Femur (tissue), 1 donor: ENCODE results near the gene SASH3.

Experiments used
- DNase-seq: peaks from one replicate; pipeline ENCODE4 v3.0.0-alpha.2; 2017

Gene SASH3

DNA sequence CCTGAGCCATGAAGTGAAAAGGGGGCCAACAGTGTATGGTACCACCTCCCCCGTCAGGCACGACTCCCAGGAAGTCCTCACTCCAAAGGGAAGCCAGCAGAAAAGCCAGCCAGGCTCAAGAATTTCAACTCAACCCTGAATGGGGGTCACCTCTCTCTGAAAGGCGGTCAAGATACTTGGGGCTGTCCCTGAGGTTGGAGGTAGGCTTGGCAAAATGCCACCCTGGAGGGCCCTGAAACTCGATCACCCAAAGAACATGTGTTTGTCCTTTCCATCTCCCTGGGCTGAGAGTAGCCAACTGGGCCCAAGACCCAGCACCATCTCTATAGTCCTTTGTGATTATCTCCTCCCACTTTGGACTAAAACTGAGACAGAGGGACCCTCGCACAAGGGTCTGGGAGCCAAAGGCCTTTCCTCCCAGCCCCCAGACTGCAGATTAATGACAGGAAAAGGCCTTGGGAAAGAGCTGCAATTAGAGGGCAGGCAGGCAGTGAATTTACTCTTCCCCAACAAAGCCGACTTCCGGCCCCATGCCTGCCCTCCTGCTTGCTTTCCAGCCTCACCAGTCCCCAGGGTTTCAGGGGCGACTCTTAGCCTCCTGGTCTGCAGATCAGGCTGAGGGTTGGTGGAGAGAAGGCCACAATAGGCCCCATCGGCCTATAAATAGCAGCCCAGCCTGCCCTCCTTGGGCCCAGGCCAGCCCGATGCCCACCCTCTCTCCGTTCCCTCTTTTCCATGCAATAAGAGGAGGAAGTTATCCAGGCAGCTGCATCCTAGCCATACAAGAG lies 5.6 kb downstream of the SASH3 start:
- no peak for DNase-seq

DNA sequence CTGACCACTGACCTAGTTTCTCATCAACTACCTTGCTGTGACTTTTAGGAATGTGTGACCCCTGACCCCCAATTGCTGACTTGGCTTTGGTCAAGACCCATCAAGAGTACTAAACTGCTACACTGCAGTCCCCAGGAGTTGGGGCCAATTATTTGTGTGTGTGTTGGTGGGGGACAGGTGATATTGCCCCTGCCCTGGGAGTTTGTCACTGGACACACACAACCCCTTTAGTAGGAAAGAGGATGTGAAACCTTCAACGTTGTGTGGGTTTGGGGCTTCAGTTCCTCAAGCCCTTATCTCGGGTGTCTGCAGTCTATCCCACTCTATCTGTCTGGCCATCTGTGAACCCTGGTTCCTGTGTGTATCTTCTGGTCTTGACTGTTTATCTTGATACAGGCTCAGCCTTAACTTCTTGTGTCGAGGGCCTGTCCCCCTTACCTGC lies 6.5 kb downstream of the SASH3 start:
- DNase-seq = no peak

DNA sequence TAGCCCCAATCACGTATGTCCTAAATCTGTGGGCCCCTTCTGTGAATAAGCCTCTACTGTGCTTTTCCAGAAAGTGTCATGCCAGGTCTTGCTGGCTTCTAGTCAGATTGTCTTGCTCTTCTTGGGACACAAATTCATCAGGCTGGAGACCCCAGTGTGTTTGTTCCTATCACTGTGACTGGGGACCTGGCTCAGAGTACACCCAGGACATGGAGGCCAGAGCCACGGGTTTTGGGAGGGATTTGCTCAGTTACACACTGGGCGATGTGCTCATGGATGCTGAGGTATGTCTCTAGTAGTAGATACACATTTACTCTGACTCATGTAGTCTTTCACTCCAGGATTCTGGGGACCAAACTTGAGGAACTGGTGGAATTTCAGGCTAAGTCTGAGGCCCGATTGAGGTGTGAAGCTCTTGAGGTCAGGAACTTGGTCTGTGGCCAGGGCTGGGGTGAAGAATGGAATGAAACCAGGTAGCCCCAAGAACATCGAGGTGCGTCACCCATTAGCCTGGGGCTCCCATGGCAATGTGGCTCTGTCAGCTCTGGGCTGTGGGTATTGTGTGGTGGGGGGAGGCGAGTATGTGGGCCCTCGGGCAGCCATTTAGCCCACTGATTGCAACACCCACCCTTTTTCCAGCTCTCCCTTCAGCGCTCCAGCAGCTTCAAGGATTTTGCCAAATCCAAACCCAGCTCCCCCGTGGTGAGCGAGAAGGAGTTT lies 7.7 kb downstream of the SASH3 start:
- no peak for DNase-seq

DNA sequence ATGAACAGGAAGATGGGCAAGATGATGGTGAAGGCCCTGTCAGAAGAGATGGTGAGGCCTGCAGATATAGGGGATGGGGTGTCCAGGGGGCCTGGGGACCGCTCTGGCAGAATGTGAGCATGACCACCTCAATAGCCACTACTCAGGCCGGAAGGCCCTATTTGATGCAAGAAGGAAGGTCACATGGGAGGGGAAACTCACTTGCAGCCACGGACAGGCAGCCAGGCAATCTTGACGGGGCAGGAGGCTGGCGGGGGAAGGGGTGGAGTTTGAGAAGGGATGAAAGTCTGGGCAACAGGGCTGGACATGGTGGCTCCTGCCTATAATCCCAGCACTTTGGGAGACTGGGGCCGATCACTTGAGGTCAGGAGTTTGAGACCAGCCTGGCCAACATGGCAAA lies 8.8 kb downstream of the SASH3 start:
- no peak for DNase-seq

DNA sequence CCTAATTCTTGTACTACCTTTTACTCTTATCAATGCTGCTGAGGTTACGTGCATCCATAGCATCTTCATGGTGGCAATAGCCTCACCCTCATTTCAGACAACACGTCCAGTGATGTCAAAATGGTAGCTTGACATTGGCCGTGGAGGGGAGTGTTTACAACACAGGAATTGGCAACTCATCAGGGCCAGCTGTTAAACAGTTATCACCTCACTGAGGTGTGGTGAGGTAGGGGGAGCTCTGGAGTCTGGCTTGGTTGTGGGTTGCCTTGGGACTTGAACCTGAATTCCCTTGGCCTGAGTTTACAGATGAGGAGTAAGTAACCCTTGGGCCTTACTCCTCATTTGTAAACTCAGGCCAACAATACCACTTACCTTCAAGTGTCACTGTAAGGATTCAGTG lies 10.4 kb downstream of the SASH3 start:
- DNase-seq = no peak

DNA sequence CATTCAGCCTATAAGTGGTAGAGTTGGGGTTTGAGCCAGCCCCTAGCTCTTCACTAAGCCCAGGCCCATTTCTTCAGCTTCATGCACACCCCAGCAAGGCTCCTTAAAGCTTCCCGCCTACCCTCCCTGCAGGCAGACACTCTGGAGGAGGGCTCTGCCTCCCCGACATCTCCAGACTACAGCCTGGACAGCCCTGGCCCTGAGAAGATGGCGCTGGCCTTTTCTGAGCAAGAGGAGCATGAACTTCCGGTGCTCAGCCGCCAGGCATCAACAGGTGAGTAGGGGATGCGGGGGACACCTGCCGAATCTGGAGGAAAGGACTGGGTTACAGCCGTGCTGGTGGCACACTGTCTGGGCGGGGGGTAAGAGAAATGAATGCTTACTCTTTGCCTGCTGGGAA lies 11.1 kb downstream of the SASH3 start:
- DNase-seq = no peak

DNA sequence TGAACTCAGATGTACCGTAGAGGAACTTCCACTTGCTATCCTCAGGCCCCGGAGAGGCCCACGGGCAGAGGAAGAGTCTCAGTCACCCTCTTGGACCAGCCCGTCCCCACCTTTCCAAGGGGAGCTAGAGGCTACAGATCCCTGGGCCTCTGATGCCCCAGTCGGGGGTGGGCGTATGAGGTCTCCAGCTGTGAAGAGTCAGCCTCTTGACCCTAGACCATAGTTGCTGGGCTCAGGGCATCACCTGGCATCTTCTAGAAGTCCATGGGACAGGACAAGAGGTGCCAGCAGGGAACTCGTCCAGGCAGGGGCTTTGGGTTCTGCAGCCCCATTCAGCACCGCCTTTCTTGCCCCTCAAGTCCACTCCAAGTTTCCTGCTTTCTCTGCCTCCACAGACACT lies 11.6 kb downstream of the SASH3 start:
- DNase-seq = no peak

DNA sequence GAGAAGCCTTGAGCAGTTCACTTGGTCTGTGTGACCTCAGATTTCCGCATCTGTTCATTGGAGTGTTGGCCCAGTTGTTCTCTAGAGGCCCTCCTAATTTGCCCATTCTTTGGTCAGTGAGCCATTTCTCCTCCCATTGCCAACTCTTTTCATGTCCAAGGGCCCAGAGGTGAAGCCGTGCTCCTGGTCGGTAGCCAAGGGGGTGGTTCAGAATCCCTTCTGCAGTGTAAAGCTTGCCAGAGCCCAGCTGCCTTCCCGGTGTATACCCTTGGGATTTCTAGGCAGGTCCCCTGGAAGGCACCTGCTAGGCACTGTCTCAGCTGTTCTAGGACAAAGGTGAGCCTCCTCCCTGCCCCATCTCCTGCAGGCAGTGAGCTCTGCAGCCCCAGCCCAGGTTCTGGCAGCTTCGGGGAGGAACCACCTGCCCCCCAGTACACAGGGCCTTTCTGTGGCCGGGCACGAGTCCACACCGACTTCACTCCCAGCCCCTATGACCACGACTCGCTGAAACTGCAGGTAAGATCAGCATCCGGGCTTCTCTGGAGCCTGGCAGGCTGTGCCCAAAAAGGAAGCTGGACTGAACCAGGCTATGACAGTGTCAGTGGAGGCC lies 12.3 kb downstream of the SASH3 start:
- no peak for DNase-seq

DNA sequence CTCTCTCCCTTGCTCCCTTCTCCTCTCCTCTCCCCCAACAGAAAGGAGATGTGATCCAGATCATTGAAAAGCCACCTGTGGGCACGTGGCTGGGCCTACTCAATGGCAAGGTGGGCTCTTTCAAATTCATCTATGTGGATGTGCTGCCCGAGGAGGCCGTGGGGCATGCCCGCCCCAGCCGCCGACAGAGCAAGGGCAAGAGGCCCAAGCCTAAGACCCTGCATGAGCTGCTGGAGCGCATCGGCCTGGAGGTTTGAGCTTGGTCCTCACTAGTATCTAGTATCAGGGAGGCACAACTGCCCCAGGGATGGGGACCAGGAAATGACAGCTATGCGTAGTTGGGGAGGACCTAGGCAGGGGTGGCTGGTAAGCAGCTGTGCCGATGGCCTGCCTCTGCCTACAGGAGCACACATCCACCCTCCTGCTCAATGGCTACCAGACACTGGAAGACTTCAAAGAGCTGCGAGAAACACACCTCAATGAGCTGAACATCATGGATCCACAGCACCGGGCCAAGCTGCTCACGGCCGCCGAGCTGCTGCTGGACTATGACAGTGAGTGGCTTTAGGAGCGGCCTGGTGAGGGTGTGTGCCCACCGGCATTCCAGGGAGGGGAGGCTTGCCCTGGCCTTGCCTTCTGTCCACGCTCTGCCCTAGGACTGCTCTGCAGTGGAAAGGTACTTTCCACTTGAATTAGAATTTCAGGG lies 13.0 kb downstream of the SASH3 start:
- no peak for DNase-seq

DNA sequence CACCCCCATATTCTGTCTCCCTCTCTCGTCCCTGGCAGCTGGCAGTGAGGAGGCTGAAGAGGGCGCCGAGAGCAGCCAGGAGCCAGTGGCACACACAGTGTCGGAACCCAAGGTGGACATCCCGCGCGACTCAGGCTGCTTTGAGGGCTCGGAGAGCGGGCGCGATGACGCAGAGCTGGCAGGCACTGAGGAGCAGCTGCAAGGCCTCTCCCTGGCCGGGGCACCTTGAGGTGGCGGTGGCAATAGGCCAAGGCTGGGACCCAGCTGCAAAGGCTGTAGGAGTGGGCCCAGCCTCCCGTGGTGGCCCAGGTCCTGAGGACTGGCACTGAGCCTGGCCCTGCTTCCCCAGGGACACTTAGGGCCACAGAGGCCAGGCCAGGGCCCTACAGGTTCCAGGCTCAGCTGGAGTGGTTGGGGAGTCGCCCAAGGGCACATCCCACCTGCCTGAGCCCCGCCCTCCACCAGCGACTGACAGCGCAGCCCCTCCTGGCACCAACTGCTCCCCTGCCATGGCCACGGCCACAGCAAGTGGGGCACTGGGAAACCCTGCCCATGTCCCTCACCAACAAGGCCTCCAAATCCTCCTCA lies 13.9 kb downstream of the SASH3 start:
- DNase-seq = no peak

DNA sequence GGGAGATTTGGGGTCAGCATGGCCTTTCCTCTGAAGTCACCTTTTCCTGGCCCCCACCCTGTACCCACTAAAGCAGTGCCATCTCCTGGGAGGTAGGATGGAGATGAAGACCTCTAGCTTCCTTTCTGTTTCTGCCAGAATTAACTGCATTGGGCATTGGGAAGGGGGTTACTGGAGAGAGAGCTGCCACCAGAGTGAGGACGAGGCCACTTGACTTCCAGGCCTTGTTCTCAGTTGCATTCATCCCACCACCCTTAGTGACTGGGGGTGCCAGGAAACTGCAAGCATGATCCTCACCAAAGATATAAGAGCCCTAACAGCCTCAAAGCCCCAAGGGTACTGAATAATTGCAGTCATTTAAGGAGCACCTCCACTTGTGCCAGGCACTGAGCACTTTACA lies 15.8 kb downstream of the SASH3 start:
- DNase-seq = no peak

DNA sequence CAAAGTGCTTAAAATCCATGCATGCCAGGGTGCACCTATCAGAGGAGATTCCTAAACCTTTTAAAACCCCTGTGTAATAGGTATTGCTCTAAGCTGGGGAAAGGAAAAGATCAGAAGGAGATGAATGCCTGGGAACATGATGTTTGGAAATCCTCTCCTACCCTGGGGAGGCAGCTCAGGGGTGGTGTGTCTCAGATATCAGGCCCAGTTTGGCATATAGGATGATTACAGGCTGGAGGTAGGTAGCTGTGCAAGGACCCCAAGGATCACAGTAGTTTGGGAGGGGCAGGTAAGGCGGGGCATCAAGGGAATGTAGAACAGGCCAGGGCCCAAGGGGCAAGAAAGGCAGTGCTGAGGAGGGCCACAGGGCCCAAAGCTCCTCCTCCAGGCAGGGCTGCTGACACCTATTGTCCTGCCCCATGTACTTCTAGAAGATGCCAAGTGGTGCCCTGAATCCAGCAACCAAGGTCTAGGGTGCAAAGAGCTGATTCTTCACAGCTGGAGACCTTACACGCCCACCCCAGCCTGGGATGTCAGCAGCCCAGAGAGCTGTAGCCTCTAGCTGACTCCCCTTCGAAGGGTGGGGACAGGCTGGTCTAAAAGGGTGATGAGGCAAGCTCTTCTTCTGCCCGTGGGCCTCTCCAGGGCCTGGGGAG lies 17.6 kb downstream of the SASH3 start:
- no peak for DNase-seq

DNA sequence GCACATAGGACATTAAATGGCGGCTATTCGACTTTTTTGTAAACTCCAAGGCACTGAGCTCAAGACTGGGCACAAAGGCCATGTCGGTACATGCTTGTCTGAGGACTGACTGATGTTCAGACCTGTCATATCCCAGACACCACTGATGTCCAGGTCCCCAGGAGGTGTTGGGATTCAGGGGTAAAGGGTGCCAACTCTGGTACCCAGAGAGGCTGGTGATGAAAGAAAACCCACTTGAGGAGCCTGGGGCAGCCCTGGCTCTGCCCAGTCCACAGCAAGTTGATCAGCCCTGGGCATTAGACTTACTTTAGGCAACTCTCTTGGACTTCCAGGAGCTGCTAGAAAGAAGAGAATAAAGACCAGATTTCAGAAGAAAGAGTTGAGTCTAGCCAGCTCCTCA lies 18.7 kb downstream of the SASH3 start:
- DNase-seq = no peak

DNA sequence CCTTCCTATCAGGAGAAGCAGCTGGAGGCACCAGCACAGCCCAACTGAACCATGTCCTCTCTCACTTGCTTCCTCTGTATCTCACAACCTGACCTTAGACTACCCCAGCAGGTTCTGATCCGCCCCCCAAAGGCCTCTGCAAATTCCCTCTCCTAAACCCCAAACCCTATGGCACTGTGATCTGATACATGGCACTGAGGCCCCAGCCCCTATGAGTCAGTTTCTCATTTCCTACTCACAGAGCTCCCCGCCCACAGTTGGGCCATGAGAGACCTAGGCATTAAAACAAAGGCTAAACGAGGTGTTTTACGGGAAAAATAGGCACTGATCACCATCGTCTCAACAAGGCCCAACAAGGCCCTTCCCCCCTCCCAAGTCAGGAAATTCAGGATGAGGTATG lies 19.1 kb downstream of the SASH3 start:
- no peak for DNase-seq

DNA sequence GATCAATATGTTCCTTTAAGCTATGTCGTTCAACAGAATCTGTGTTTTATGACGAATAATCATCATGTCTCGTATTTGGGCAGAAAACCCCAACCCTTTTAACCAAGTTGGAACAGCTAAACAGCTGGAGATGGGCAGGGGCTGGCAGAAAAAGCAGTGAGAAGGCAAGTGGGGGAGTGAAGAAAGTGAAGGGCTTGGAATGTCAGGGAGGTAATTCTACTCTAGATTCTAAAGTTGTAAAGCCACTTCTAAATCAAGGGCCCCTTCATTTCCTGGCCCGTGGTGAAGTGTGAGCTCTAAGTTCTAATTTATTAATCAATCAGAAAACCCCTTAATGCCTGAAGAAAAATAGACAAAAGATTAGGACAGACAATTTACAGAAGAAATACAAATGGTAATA lies 20.4 kb downstream of the SASH3 start:
- DNase-seq = no peak

DNA sequence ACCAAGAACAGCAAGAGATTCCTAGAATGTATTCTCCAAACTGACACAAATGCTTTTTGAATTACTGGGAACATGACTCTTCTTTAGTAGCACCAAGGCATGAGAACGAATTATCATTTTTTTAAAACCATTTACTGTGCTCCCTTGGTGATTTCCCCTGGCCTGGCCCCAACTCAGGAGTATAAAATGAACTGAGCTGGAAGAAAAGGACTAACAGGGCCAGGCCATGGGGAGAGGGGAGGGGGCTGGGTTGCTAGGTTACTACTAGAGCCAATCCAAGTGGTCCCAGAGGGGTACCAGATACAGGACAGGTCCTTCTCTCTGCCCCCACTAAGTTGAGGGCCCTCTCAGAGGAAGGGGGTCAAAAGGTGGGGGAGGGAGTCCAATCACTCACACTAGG lies 23.1 kb downstream of the SASH3 start:
- DNase-seq = no peak

DNA sequence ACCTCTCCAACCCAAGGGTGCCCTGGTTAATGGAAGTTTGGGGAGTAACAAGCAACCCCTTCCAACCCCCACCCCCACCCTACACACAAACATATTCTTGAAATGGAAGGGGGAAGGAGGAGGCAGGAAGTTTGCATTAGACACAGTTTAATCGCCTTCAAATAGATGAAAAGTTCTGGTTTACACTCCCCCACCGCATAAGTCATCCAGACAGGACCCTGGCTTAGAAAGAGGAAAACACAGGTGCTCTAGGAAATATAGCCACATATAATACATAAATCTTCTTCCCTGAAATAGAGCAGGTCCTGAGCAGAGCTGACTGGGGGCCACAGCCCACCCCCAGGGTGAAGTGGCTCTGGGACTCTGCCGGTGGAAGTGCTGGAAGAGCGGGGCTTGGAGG lies 25.1 kb downstream of the SASH3 start:
- DNase-seq = no peak

DNA sequence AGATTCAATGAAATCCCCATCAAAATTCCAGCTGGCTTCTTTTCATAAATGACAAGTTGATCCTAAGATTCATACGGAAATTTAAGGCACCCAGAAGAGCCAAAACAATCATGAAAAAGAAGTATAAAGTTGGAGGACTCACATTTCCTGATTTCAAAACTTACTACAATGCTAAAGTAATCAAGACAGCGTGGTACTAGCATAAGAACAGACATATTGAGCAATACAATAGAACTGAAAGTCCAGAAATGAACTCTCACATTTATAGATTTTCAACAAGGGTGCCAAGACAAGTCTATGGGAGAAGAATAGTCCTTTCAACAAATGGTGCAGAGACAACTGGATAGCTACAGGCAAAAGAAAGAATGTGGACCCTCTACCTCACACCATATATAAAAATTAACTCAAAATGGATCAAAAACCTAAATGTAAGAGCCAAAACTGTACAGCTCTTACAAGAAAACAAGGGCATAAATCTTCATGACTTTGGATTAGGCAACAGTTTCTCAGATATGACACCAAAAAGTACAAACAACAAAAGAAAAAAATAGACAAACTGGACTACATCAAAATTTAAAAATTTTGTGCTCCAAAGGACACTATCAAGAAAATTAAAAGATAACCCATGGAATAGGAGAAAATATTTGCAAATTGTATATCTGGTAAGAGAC lies 28.5 kb downstream of the SASH3 start:
- DNase-seq = no peak

DNA sequence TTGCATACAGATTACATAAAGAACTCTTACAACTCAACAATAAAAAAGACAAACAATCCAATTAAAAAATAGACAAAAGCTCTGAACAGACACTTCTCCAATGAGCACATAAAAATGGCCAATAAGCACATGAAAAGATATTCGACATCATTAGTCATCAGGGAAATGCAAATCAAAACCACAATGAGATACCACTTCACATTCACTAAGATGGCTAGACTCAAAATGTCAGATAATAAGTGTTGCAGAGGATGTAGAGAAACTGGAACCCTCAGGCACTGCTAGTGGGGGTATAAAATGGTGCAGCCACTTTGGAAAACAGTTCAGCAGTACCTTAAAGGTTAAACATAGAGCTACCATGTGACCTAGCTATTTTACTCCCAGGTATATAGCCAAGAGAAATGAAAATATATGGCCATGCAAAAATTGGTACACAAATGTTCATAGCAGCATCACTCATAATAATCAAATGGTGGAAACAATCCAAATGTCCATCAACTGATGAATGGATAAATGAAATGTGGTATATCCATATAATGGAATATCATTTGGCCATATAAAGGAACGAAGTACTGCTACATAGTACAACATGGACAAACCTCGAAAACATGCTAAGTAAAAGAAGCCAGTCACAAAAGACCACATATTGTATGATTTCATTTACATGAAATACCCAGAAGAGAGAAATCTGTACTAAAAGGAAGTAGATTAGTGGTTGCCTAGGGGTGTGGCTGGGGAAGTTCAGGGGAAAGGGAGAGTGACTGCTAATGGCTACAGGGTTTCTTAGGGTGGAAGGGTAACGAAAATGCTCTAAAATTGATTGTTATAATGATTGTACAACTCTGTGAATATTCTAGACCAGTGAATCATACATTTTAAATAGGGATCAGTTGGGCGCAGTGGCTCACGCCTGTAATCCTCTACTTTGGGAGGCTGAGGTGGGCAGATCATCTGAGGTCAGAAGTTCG lies 29.4 kb downstream of the SASH3 start:
- DNase-seq = no peak

DNA sequence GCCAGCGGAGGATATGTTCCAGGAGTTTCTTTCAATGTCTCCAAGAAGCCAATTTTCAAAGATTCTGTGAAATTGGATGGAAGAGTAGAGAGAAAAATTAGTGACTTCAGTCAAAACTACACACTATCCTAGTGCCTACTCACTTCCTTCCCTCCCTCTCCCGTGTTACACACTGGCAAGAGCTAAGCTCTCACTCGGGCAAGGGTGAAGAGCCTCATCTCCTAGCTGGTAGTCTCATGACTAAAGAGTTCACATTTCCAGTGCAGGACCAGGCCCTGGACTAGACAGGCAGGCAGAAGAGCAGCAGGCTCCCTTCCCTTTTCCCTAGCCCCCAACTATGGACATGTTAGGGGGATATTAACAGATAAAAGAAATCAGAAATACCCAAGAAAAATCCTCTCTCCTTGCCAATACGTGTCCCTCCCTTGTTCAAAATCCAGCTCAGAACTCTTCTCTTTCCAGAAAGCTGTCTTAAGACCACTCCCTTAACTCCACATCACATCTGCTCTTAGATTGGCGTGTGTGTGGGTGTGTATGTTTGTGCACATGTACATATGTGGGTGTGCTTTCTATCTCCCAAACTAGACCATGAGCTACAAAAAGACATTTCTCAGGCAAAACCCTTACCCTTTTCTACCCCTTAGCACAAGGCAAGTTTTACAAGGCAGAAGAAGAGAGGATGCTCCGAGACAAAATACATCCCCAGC lies 34.1 kb downstream of the SASH3 start:
- no peak for DNase-seq
